ENCODE data around the gene USP40. TPM values are rescaled to one million over a fixed set of nuclear protein-coding genes. Genes with fewer than 3 reads are reported as not detected.

Gene USP40
- total and polyA plus RNA-seq, 2 experiments from 2014 or later: 14.0 to 21.7 TPM

DNA sequence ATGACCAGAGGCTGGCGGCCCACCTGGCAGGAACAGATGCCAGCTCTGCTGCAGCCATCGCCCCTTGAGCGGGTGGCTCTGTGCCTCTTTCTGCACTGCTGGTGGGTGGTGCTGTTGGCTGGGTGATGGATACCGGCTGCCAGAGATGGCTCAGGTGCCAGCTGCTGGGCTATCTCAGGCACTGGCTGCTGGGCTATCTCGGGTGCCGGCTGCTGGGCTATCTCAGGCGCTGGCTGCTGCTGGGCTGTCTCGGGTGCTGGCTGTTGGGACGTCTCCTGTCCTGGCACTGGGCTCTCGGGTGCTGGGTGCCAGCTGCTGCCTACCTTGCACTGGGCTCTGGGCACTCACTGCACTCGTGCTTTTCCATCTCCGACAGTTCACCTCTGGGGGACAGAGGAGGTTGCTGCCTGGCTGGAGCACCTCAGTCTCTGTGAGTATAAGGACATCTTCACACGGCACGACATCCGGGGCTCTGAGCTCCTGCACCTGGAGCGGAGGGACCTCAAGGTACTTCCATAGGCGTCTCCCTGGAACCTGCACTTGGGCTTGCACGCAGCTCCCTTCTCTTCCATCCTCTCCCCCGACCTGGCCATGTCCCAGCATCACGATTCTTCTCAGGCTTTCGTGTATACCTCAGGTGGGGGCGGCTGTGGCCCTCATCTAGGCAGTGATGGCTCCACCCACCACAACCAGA is 98.4 kb downstream of the USP40 start:
- Histone ChIP-seq H3K27me3 (no peaks in the 10 kb centered on the region), H3K4me3 (no peak overlapping the region), H3K9me3 (ENCODE audit: low read depth) (no peaks in the 10 kb centered on the region), H3K36me3 (peaks cover 12% of the 10 kb centered on the region), H3K4me1 (ENCODE audit: low read depth) (no peaks in the 10 kb centered on the region), H3K27ac (no peak overlapping the region)
- TF ChIP-seq CTCF (IDR thresholded peaks at IDR 0.05; ENCODE audit: low read depth, low read length): no peak
- no peak for DNase-seq (ENCODE audit: low read depth in 1 of 2, low spot score in 1 of 2)

GRCh38 chr2:233466991-233467603 is 99.5 kb downstream of the USP40 start:
- no peak overlapping the region for H3K27ac ChIP-seq
- no peaks in the 10 kb centered on the region for H3K9me3 ChIP-seq (ENCODE audit: low read depth)
- no peak for DNase-seq (ENCODE audit: low read depth in 1 of 2, low spot score in 1 of 2)
- H3K4me1 ChIP-seq (ENCODE audit: low read depth): no peaks in the 10 kb centered on the region
- TF ChIP-seq CTCF (IDR thresholded peaks at IDR 0.05; ENCODE audit: low read depth, low read length): no peak
- no peak overlapping the region for H3K4me3 ChIP-seq
- H3K27me3 ChIP-seq: no peaks in the 10 kb centered on the region
- peaks cover 16% of the 10 kb centered on the region for H3K36me3 ChIP-seq

GRCh38 chr2:233464531-233465240 is 101.9 kb downstream of the USP40 start:
- Histone ChIP-seq H3K36me3 (peaks cover 19% of the 10 kb centered on the region), H3K4me1 (ENCODE audit: low read depth) (no peaks in the 10 kb centered on the region), H3K27me3 (no peaks in the 10 kb centered on the region), H3K27ac (no peak overlapping the region), H3K9me3 (ENCODE audit: low read depth) (no peaks in the 10 kb centered on the region), H3K4me3 (no peak overlapping the region)
- no peak for DNase-seq (ENCODE audit: low read depth in 1 of 2, low spot score in 1 of 2)
- TF ChIP-seq CTCF (IDR thresholded peaks at IDR 0.05; ENCODE audit: low read depth, low read length): no peak

- Histone ChIP-seq H3K27me3 (no peaks in the 10 kb centered on the region), H3K27ac (no peak overlapping the region), H3K36me3 (peaks cover 19% of the 10 kb centered on the region), H3K4me3 (no peak overlapping the region), H3K4me1 (ENCODE audit: low read depth) (no peaks in the 10 kb centered on the region), H3K9me3 (ENCODE audit: low read depth) (no peaks in the 10 kb centered on the region)
- TF ChIP-seq CTCF (IDR thresholded peaks at IDR 0.05; ENCODE audit: low read depth, low read length): no peak
- DNase-seq (ENCODE audit: low read depth in 1 of 2, low spot score in 1 of 2): no peak
These were observed 102.5 kb downstream of the USP40 start for GRCh38 chr2:233464056-233464455.

- Histone ChIP-seq H3K9me3 (ENCODE audit: low read depth) (no peaks in the 10 kb centered on the region), H3K36me3 (peaks cover 22% of the 10 kb centered on the region), H3K4me1 (ENCODE audit: low read depth) (no peaks in the 10 kb centered on the region), H3K27me3 (no peaks in the 10 kb centered on the region), H3K4me3 (no peak overlapping the region), H3K27ac (no peak overlapping the region)
- no peak for DNase-seq (ENCODE audit: low read depth in 1 of 2, low spot score in 1 of 2)
- TF ChIP-seq CTCF (IDR thresholded peaks at IDR 0.05; ENCODE audit: low read depth, low read length): no peak
These were observed 103.0 kb downstream of the USP40 start for GRCh38 chr2:233463586-233463985.

All from cardiac muscle cell (in vitro differentiated cells and primary cell).